ENCODE results near the gene LSP1.
"Not testable (repeated sequence)": the region's sequence is repeated elsewhere in the genome, so short reads cannot be mapped to it uniquely, and the experiment has no call there.

LSP1 gene, protein sequence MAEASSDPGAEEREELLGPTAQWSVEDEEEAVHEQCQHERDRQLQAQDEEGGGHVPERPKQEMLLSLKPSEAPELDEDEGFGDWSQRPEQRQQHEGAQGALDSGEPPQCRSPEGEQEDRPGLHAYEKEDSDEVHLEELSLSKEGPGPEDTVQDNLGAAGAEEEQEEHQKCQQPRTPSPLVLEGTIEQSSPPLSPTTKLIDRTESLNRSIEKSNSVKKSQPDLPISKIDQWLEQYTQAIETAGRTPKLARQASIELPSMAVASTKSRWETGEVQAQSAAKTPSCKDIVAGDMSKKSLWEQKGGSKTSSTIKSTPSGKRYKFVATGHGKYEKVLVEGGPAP

DNA sequence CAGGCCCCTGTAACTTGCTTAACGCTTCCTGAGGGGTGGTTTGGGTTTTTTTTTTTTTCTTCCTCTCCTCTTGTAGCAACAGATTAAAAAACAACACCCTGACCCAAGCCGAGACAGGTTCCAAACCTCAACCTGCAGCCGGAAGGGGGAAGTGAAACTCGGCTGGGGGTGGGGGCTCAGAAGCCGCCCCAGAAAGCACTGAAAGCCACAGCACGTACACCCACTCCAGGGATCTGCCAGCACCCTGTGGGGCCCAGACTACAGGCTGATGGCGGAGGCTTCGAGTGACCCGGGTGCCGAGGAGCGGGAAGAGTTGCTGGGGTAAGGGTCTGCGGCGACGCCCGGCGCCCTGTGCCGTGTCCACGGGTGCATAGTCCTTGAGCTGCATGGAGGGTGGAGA is at the start of gene LSP1:
TSS of gene LSP1 (plus strand) at position 208 of the 400 bp plus-strand sequence. CDS start at position 269, 61 bp downstream.
- no peak for DNase-seq (ENCODE audit: low read depth, low spot score)

DNA sequence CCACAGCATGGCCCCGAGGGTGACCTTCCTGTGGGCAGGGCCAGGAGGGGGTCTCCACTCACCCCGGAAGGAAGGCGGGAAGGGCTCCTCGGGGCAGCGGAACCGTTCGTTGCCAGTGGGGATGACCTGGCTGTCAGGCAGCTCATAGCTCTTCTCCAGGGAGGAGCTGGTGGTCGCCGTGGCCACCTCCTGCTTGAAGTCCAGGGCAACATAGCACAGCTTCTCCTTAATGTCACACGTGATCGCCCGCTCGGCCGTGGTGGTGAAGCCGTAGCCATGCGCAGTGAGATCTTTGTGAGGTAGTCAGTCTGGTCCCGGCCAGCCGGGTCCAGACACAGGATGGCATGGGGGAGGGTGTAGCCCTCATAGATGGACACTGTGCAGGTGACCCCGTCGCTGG is 49.6 kb upstream of the LSP1 start:
- no peak for DNase-seq (ENCODE audit: low read depth, low spot score)

DNA sequence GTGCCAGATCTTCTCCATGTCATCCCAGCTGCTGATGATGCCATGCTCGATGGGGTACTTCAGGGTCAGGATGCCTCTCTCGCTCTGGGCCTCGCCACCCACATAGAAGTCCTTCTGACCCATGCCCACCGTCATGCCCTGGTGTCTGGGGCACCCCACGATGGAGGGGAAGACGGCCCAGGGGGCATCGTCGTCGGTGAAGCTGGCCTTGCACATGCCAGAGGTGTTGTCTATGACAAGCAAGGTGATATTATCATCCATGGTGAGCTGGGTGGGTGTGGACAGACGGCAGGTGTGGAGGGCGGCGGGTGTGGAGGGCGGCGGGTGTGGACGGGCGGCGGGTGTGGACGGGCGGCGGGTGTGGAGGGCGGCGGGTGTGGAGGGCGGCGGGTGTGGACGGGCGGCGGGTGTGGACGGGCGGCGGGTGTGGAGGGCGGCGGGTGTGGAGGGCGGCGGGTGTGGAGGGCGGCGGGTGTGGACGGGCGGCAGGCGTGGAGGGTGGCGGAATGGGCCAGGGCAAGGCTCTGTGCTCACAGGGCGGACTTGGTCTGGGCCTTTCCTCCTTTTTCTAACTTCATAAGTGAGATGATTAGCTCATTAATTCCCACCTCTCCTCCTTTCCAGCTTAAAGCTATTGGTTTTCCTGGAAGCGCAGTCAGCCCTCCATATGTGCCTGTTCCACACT is 48.9 kb upstream of the LSP1 start:
- DNase-seq (ENCODE audit: low read depth, low spot score) = not testable (repeated sequence)

DNA sequence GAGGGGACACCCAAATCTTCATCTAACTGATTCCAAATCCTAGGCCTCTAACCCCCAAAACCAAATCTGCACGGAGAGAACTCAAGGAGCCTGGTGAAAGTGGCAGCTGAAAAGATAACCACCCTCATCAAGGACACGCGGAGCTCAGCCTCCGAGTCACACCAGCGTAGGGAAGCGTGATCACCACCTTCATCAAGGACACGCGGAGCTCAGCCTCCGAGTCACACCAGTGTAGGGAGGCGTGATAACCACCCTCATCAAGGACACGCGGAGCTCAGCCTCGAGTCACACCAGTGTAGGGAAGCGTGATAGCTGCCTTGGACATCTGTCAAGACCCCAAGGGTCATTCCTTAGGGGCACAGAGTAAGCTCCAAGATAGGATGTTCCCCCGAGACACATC is 47.4 kb upstream of the LSP1 start:
- no peak for DNase-seq (ENCODE audit: low read depth, low spot score)

DNA sequence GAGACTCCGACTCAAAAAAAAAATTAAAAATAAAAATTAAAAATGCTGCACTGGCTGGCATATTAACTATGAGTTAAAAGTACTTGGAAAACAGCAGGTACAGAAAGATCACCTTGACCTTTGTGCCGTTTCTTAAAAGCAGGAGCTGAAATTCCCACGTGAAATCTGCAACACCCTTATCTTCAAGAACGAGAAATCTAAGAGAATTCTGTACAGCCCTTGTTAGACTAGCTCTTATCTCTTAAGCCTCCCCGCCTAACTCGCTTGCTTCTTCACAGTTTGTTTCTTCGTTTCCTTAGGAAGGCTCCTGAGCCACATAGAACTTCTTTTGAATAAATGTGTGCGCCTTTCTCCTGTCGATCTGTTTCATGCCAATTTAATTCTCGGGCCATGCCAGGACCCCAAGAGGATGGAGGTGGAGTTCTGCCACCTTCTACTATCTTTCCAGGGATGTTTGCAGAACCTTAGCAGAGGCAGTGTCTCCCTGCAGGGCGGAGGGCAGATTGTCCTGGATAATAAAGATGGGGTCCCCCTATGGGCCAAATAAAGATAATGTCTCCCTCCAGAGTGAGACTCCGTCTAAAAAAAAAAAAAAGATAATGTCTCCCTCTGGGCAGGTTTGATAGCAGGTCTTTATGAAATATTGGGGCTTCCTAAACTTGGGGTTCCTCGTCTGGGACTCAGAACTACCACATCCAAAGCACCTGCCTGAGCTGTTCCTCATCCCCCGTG is 45.5 kb upstream of the LSP1 start:
- no peak for DNase-seq (ENCODE audit: low read depth, low spot score)

DNA sequence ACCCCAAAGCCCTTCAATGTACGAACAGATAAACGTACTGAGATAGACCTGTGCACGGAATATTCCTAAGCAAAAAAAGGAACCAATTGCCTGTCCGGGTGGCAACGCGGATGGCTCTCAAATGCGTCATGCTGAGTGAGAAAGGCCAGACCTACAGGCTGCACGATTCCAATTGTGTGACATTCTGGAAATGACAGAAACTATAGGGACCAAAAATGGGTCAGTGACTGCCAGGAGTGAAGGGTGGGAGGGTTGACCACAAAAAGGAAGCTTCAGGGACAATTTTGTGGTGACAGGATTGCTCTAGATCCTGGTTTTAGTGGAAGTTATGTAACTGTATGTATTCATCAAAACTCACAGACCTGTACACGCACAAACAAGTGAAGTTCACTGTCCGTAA is 42.1 kb upstream of the LSP1 start:
- no peak for DNase-seq (ENCODE audit: low read depth, low spot score)

DNA sequence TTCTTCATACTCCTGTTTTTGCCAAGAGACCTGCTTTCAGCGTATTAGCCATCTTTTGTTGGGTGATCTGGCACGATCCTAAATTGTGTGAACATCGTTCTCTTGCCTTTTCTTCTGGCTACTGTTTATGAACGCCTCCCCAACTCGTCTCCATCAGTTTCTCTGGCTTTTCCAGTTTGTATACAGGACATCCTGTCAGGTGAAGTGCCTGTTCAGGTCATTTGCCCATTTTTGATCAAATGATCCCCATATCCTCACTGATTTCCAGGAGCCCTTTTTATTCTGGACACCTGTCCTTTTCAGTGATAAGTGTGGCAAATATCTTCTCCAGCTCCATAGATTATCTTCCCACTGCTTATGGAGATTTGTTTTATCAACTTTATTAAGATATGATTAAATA is 40.6 kb upstream of the LSP1 start:
- no peak for DNase-seq (ENCODE audit: low read depth, low spot score)

DNA sequence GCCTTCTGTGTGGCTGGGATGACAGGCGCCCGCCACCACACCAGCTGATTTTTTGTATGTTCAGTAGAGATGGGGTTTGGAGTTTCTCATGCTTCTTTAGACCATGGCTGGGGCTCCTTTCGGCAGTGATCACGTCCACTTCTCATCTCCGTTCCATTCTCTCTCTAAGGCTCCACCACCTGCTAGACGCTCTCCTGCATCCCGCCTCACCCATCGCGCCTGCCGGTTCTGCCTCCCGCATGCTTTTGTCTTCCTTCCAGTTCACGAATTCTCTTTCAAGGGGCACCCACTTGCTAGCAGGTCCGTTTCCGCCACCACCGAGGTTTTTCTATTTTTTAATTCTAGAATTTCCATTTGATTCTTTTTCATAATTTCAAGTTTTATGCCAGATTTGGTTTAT is 40.1 kb upstream of the LSP1 start:
- no peak for DNase-seq (ENCODE audit: low read depth, low spot score)

DNA sequence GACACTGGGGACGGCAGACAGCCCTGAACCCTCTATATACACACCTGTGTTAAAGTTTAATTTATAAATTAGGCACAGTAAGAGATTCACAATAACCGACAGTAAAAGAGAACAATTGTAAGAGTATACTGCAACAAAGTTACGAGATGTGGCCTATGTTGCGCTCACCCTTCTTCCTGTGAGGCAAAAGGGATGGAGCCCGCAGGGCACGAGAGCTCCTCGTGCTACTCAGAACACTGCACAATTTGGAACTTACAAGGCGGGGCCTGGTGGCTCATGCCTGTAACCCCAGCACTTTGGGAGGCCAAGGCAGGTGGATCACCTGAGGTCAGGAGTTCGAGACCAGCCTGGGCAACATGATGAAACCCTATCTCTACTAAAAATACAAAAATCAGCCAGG is 39.5 kb upstream of the LSP1 start:
- DNase-seq (ENCODE audit: low read depth, low spot score) = not testable (repeated sequence)

DNA sequence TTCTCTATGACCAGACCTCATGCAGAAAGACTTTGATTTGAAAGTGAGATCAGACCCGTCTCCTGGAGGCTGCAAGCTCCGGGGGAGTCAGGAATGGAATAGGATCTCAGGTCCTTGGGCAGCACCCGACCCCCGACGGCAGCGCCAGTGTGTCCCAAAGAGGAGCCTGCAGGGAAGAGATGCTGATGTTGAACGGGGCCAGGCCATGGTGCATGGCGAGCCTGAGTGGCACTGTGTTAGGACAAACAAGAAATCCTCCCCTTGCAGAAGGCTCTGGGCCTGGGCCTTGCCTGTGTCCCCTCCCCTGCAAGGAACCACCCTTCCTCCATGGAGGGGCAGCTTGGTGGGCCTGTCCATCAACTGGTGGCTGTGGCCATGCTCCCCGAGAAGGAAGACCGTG is 38.2 kb upstream of the LSP1 start:
- no peak for DNase-seq (ENCODE audit: low read depth, low spot score)

DNA sequence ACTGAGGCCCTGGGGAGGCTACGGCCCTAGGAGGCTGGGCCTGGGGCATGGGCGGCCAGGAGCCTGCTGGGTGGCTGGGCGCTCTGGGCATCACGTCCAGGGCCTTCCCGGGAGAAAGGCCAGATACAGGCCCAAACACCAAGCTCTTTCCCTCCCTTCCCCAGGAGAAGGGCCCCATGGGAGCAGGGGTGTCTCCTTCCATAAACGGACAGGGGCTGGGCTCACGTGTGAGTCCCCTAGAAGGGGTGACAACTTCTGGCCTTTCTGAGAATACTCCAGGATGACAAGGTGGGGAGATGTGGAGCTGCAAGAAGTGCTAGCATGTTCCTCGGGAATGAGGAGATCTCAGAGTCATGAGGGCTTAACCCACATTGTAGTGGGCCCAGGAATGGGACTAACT is 37.6 kb upstream of the LSP1 start:
- no peak for DNase-seq (ENCODE audit: low read depth, low spot score)

DNA sequence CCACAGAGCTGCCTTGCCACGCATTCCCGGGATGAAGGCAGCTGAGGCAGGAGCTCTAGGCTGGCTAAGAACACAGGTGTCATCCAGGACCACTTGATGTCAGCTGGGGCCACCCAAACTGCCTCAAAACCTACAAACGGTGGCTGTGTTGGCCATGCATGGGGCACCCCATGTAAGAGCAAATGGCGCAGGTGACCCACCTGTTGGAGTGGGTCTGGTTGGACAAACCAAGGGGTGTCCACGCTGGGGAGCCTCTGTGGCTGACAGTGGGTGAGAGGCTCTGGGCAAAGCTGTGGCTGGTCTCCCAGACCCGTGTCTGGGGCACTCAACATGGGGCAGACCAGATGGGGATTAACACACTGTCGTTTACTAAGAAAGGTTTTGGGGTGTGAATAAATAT is 37.1 kb upstream of the LSP1 start:
- DNase-seq (ENCODE audit: low read depth, low spot score) = no peak

DNA sequence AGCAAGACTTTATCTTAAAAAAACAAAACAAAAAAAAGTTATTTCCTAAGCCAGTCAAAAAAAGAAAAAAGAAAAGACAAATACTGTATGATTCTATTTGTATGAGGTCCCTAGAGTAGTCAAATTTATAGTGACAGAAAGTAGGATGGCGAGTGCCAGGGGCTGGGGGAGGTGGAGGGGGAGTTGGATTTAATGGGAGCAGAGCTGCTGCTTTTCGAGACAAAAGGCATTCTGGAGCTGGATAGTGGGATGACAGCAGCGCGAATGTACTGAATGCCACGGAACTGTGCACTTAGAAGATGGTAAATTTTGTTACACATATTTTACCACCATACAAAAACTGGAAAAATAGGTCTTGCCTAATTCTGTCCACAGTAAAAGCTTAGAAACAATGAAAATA is 35.9 kb upstream of the LSP1 start:
- DNase-seq (ENCODE audit: low read depth, low spot score) = no peak

DNA sequence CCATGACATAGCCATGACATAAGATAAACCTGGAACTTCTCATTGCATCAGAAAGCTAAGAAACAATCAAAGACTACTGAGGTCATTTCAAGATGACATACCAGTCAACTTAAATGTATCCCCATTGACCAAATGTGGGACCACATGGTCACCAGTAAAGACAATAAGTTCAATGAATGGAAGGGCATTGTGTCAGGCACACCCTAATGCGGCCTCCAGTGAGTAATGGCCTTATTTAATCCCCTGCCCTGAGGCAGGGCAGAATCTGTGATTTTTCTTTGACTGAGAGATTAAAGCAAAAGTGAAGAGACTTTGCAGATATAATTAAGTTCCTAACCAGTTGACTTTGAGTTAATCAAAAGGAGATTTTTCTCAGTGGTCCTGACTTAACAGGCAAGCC is 35.4 kb upstream of the LSP1 start:
- no peak for DNase-seq (ENCODE audit: low read depth, low spot score)

DNA sequence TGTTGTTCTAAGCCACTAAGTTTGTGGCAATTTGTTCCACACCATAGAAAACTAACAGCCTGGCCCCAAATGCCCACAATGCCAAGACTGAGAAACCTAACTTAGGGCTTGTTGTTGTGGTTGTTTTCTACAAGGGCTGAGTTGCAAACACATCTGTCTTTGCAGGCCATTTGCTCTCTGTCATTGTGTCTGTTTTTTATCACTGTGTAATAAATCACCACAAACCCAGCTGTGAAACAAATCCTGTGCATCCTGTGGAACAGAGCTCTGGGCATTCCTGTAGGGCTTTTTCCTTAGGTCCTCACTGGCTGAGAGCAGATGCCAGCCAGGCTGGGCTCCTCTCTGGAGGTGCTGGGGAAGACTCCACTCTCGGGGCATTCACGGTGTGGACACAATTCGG is 33.8 kb upstream of the LSP1 start:
- no peak for DNase-seq (ENCODE audit: low read depth, low spot score)

DNA sequence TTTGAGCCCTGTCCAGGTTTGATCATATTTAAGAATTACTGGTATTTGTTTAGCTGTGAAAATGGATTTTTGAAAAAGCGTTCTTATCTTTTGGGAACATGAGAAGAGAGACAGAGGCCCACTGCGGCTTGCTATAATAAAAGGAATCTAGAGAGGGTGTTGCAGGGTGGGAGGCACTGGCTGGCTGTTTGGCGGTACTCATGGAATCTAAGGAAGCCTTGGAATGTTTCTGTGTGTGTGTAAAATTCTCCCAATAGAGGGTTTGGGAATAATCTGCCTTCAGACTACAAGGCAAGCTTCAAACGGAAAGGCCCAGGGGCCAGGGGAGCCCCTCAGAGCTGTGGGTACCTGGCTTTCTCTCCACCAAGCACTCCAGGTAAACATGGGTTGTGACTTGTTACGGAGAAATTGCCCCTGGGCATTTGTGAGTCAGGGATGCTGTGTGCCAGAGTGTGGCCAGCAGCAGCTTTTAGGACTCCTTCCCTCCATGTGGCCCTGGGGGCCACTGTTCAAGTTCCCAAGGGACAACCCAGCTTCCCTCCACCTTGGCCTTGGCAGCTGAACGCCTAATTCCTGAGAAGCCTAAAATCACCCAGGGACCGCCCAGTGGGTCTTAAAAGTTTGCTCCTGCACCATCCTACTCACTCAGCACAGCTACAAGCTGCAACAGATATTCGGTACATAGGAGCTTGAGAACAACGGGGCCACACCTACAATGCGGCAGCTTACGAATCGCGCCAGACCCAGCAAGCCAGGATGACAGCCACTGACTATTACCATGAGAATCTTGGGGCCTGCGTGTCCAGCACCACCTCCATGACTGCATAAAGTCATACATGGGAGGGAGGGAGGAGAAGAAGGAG is 32.2 kb upstream of the LSP1 start:
- DNase-seq (ENCODE audit: low read depth, low spot score) = no peak

DNA sequence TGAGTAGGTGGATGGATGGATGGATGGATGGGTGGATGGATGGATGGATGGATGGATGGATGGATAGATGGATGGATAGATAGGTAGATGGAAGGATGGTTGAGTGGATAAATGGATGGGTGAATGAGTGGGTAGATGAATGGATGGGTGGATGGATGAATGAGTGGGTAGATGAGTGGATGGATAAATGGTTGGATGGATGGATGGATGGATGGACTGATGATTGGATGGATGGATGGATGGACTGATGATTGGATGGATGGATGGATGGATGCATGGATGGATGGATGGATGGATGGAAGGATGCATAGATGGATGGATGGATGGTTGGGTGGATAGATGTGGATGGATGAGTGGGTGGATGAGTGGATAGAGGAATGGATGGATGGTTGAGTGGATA is 31.3 kb upstream of the LSP1 start:
- no peak for DNase-seq (ENCODE audit: low read depth, low spot score)

DNA sequence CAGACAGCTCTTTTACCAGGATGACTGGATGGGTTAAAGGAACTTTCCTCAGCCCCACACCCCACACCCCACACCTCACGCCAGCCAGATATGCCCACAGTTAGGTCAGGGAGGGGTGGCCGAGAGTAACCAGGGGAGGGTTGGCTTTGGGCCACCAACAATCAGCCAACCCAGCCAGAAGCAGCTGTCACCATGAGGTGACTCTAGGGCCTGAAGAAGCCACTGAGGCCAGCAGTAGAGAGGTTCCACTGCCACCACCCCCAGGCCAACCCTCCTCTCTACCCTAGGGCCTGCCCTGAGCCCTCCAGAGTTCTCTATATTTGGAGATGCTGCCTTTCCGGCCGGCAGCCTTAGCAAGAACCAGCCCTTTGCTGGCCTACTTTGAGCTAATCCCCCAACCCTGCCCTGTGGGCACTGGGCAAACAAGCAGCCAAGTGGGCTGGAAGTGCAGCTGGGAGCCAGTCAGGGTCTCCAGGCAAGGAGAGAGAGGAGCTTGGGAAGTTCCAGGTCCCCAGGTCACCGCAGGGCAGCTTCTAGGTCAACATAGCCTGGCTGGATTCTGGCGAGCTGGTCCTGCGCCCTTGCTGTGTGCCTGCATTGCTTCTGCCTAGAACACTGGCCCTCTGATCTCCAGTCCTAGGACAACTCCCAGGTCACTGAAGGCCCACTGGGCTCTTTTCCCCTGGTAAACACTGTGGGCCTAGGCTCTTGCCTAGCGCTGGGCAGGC is 30.1 kb upstream of the LSP1 start:
- no peak for DNase-seq (ENCODE audit: low read depth, low spot score)

DNA sequence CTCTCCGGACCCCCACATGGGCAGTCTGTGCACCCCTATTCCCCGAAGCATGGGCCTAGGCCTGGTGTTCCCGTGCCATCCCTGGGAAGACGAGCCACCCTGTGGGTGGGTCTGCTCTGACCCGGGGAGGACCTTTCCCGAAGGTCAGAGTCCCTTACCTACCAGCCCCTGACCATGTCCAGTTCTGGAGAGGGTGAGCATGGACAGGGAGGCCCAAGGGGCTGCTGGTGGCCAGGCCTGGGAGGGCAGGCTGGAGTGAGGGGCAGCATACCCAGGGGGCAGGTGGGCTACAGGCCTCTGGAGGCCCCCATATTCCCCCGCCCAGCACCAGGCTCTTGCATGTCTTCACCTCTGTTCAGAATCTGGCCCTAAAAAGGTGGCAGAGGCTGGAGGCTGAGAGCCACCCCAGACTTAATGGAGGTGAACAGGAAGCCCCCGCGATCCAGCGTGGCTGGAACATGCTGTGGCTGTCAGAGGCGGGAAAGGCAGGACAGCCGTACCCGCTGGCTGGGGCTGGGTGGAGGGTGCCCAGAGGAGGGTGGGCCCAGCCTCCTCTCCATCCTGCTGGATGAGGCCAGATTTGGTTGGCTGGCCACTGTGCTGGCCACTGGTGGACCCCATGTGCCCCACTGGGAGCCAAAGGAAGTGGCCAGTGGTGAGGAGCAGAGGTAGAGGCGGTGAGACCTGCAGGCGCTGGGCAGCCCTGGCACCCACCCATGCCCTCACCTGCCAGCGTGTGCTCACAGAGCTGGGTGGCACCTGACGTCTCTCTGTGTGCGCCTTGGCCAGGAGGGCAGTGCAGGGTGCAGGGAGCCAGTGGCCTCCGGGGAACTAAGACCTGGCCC is 29.3 kb upstream of the LSP1 start:
- no peak for DNase-seq (ENCODE audit: low read depth, low spot score)

Measured in ELF-1 (cell line).